WTC11 (cell line): ENCODE data around the gene RHOBTB1. TPM values are rescaled to one million over a fixed set of nuclear protein-coding genes. Genes with fewer than 3 reads are reported as not detected.

Experiments used
- ATAC-seq: fragments of 200-7000 bp; cut with Tn5 transposase; 2 replicates; pipeline ENCODE4 v1.10.0; 2021; ENCODE audit warnings: mild to moderate bottlenecking, moderate library complexity
- CTCF ChIA-PET: fragments of 300-600 bp; sonication (Branson Sonifier 250); formaldehyde crosslinking; loops from one replicate; lab custom pipeline; 2021; ENCODE audit warnings: antibody characterized with exemption; lab: Charles Lee
- POLR2A ChIA-PET: fragments of 350-600 bp; sonication (Branson Sonifier 250); formaldehyde crosslinking; loops from one replicate; lab custom pipeline; 2021; ENCODE audit warnings: antibody characterized with exemption; lab: Charles Lee
- DNase-seq: peaks from one replicate; pipeline ENCODE4 v3.0.0; 2021; ENCODE audit warnings: low spot score
- H3K27ac Mint-ChIP-seq: 2 replicates; pipeline ENCODE4 v1.8.0; 2021; ENCODE audit warnings: mixed read lengths
- H3K27me3 Mint-ChIP-seq: 2 replicates; pipeline ENCODE4 v1.8.0; 2021; ENCODE audit warnings: low read depth, mild to moderate bottlenecking, moderate library complexity, mixed read lengths
- H3K36me3 Mint-ChIP-seq: 2 replicates; pipeline ENCODE4 v1.8.0; 2021; ENCODE audit warnings: mixed read lengths
- H3K4me1 Mint-ChIP-seq: 2 replicates; pipeline ENCODE4 v1.8.0; 2022; ENCODE audit warnings: mixed read lengths
- H3K4me3 Mint-ChIP-seq: 2 replicates; pipeline ENCODE4 v1.8.0; 2021; ENCODE audit warnings: mild to moderate bottlenecking, moderate library complexity, mixed read lengths
- H3K9me3 Mint-ChIP-seq: 2 replicates; pipeline ENCODE4 v1.8.0; 2021; ENCODE audit warnings: mixed read lengths
- CREB1 ChIP-seq: sonication (generic); formaldehyde crosslinking; IDR thresholded peaks from 2 replicates; pipeline ENCODE4 v1.8.0; 2023; ENCODE audit warnings: mild to moderate bottlenecking, missing genetic modification reagents
- E2F4 ChIP-seq: sonication (generic); formaldehyde crosslinking; IDR thresholded peaks from 2 replicates; pipeline ENCODE4 v1.8.1; 2022; ENCODE audit warnings: low read depth, mild to moderate bottlenecking, moderate library complexity, missing genetic modification reagents, borderline replicate concordance
- EMX1 ChIP-seq: fragments of 250-450 bp; sonication (Bioruptor Pico); IDR thresholded peaks from 2 replicates; pipeline ENCODE4 v1.8.0; 2021; ENCODE audit warnings: mild to moderate bottlenecking
- FOXJ3 ChIP-seq: sonication (generic); formaldehyde crosslinking; IDR thresholded peaks from 2 replicates; pipeline ENCODE4 v1.9.0; 2021; ENCODE audit warnings: missing genetic modification reagents, mild to moderate bottlenecking, borderline replicate concordance
- FOXP1 ChIP-seq: sonication (generic); formaldehyde crosslinking; IDR thresholded peaks from 2 replicates; pipeline ENCODE4 v1.8.0; 2022; ENCODE audit warnings: missing genetic modification reagents, mild to moderate bottlenecking, moderate library complexity, borderline replicate concordance
- GRHL2 ChIP-seq: fragments of 250-450 bp; sonication (Bioruptor Pico); IDR thresholded peaks from 2 replicates; pipeline ENCODE4 v1.8.0; 2022; ENCODE audit warnings: mild to moderate bottlenecking, moderate library complexity; ENCODE audit not compliant: insufficient replicate concordance, severe bottlenecking
- GTF2I ChIP-seq: fragments of 250-450 bp; sonication (Bioruptor Pico); conservative IDR thresholded peaks from 2 replicates; pipeline ENCODE4 v1.4.0; 2021; ENCODE audit warnings: mild to moderate bottlenecking
- HMGA2 ChIP-seq: fragments of 250-450 bp; sonication (Bioruptor Pico); IDR thresholded peaks from 2 replicates; pipeline ENCODE4 v1.4.0; 2021; ENCODE audit warnings: mild to moderate bottlenecking, moderate library complexity
- JUN ChIP-seq: sonication (generic); formaldehyde crosslinking; IDR thresholded peaks from 2 replicates; pipeline ENCODE4 v1.8.0; 2023; ENCODE audit warnings: mild to moderate bottlenecking, missing genetic modification reagents
- KAT7 ChIP-seq: sonication (generic); formaldehyde crosslinking; IDR thresholded peaks from 2 replicates; pipeline ENCODE4 v1.8.1; 2023; ENCODE audit warnings: missing genetic modification reagents, mild to moderate bottlenecking, borderline replicate concordance
- NFYB ChIP-seq: sonication (generic); formaldehyde crosslinking; conservative IDR thresholded peaks from 2 replicates; pipeline ENCODE4 v1.8.0; 2022; ENCODE audit warnings: low read depth, missing genetic modification reagents
- NR2C2 ChIP-seq: sonication (generic); formaldehyde crosslinking; IDR thresholded peaks from 2 replicates; pipeline ENCODE4 v1.8.0; 2022; ENCODE audit warnings: mild to moderate bottlenecking, missing genetic modification reagents
- OVOL2 ChIP-seq: fragments of 250-450 bp; sonication (Bioruptor Pico); IDR thresholded peaks from 2 replicates; pipeline ENCODE4 v1.9.0; 2021; ENCODE audit warnings: mild to moderate bottlenecking, borderline replicate concordance
- PREB ChIP-seq: sonication (generic); formaldehyde crosslinking; IDR thresholded peaks from 2 replicates; pipeline ENCODE4 v1.8.1; 2022; ENCODE audit warnings: mild to moderate bottlenecking, missing genetic modification reagents, moderate library complexity, borderline replicate concordance
- SP1 ChIP-seq: sonication (generic); formaldehyde crosslinking; conservative IDR thresholded peaks from 2 replicates; pipeline ENCODE4 v1.8.1; 2022; ENCODE audit warnings: missing genetic modification reagents
- STAT6 ChIP-seq: sonication (generic); formaldehyde crosslinking; conservative IDR thresholded peaks from 2 replicates; pipeline ENCODE4 v1.8.1; 2023; ENCODE audit warnings: mild to moderate bottlenecking, low read depth, missing genetic modification reagents, moderate library complexity
- TEAD1 ChIP-seq: sonication (generic); formaldehyde crosslinking; IDR thresholded peaks from 2 replicates; pipeline ENCODE4 v1.8.0; 2022; ENCODE audit warnings: mild to moderate bottlenecking, missing genetic modification reagents
- USF1 ChIP-seq: sonication (generic); formaldehyde crosslinking; IDR thresholded peaks from 2 replicates; pipeline ENCODE4 v1.8.0; 2022; ENCODE audit warnings: mild to moderate bottlenecking, missing genetic modification reagents
- USF2 ChIP-seq: sonication (generic); formaldehyde crosslinking; IDR thresholded peaks from 2 replicates; pipeline ENCODE4 v1.8.1; 2023; ENCODE audit warnings: mild to moderate bottlenecking, missing genetic modification reagents, moderate library complexity
- ZBTB21 ChIP-seq: sonication (generic); formaldehyde crosslinking; IDR thresholded peaks from 2 replicates; pipeline ENCODE4 v1.8.1; 2023; ENCODE audit warnings: mild to moderate bottlenecking, missing genetic modification reagents, borderline replicate concordance
- ZNF232 ChIP-seq: sonication (generic); formaldehyde crosslinking; IDR thresholded peaks from 2 replicates; pipeline ENCODE4 v1.8.0; 2022; ENCODE audit warnings: mild to moderate bottlenecking, missing genetic modification reagents
- ZNF396 ChIP-seq: fragments of 250-450 bp; sonication (Bioruptor Pico); IDR thresholded peaks from 2 replicates; pipeline ENCODE4 v1.8.0; 2021; ENCODE audit warnings: mild to moderate bottlenecking, moderate library complexity, borderline replicate concordance
- ZNF416 ChIP-seq: fragments of 250-450 bp; sonication (Bioruptor Pico); IDR thresholded peaks from 2 replicates; pipeline ENCODE4 v1.9.0; 2021; ENCODE audit warnings: mild to moderate bottlenecking, inconsistent platforms
- ZNF671 ChIP-seq: fragments of 250-450 bp; sonication (Bioruptor Pico); IDR thresholded peaks from 2 replicates; pipeline ENCODE4 v1.8.0; 2021; ENCODE audit warnings: mild to moderate bottlenecking
- total RNA-seq: library from RNA; stranded (reverse); gene quantifications from 3 replicates; pipeline ENCODE4 v1.2.3, GENCODE V29; 2021
- TF ChIP-seq, protein P1 (sequence below): fragments of 250-450 bp; sonication (Bioruptor Pico); IDR thresholded peaks from 2 replicates; pipeline ENCODE4 v1.9.0; 2021; ENCODE audit warnings: mild to moderate bottlenecking
- TF ChIP-seq, protein P2 (sequence below): fragments of 250-450 bp; sonication (Bioruptor Pico); IDR thresholded peaks from 2 replicates; pipeline ENCODE4 v1.8.0; 2021; ENCODE audit warnings: mild to moderate bottlenecking

RHOBTB1 gene
- total RNA-seq, 1 experiment from 2014 or later: 6.9 TPM

DNA sequence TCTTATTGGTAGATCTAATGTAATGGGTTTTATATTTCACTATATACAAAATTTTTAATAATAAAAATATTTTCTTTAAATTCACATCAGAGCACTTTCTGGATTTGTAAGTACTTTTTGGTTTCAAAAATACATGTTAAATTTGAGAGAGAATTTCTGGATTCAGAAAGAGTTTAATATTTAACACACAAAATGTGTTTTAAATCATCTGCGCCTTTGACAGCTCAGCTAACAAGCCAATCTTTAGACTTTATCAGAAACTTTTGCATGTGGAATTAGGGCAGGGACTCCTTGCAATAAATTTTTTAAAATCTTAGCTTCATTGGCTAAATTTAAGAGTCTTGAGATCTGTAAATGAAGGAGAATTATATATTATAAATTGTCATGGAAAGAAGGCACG, 32.7 kb upstream of the RHOBTB1 start:
- POLR2A ChIA-PET: no interaction called here

DNA sequence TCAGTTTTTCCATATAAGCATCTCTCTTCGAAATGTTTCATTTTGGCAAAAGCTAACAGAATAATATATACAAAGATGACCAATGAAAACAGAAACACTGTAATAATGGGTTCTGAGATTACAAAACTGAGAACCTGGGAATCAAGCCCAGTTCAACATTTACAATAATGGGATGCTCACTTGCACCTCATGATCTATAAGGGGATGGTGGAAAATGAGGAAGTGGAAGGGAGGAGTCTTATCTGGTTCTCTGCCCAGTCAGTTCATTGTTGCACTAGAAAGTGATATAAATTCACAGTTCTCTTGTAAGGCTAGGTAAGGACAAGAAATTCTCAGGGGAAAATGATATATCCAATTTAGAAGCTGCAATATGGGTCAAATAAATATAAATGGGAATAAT, 31.7 kb upstream of the RHOBTB1 start:
- no peaks in the 10 kb centered on the region for H3K27me3 Mint-ChIP-seq
- peaks cover 5% of the 10 kb centered on the region for H3K4me1 Mint-ChIP-seq
- peaks cover 3% of the 10 kb centered on the region; the same call in 1 of the 2 replicates for H3K9me3 Mint-ChIP-seq
- ChIA-PET CTCF (no interaction called here), POLR2A (no interaction called here)
- H3K4me3 Mint-ChIP-seq: no peak overlapping the region
- DNase-seq (no peak), ATAC-seq (no peak)
- no peak overlapping the region for H3K27ac Mint-ChIP-seq
- H3K36me3 Mint-ChIP-seq: no peaks in the 10 kb centered on the region
- no peak for TF ChIP-seq NR2C2
- TF ChIP-seq USF1 (CRISPR knock-in tag): no peak
- no peak for TF ChIP-seq NFYB (CRISPR knock-in tag)
- no peak for TF ChIP-seq FOXP1
- no peak for TF ChIP-seq GTF2I (CRISPR knock-in tag)
- no peak for TF ChIP-seq EMX1 (CRISPR knock-in tag)
- TF ChIP-seq KAT7 (CRISPR knock-in tag): no peak
- TF ChIP-seq USF2 (CRISPR knock-in tag): no peak
- TF ChIP-seq ZBTB21: no peak
- no peak for TF ChIP-seq TEAD1 (CRISPR knock-in tag)
- no peak for TF ChIP-seq ZNF671
- no peak for TF ChIP-seq PREB (CRISPR knock-in tag)
- TF ChIP-seq ZNF232: no peak
- TF ChIP-seq HMGA2 (CRISPR knock-in tag): no peak
- TF ChIP-seq GRHL2 (CRISPR knock-in tag): no peak

More for the DNA sequence above, 32.7 kb upstream of the RHOBTB1 start:
- peaks cover 9% of the 10 kb centered on the region for H3K4me1 Mint-ChIP-seq
- TF ChIP-seq CREB1 (CRISPR knock-in tag) (no peak), TEAD1 (CRISPR knock-in tag) (no peak), FOXJ3 (no peak), JUN (no peak), SP1 (CRISPR knock-in tag) (no peak), STAT6 (no peak), OVOL2 (no peak), NFYB (CRISPR knock-in tag) (no peak), ZNF396 (CRISPR knock-in tag) (no peak), E2F4 (CRISPR knock-in tag) (no peak), FOXP1 (no peak), ZNF416 (CRISPR knock-in tag) (no peak)
- TF ChIP-seq, protein P1, sequence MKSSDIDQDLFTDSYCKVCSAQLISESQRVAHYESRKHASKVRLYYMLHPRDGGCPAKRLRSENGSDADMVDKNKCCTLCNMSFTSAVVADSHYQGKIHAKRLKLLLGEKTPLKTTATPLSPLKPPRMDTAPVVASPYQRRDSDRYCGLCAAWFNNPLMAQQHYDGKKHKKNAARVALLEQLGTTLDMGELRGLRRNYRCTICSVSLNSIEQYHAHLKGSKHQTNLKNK (CRISPR knock-in tag): no peak
- TF ChIP-seq, protein P2, sequence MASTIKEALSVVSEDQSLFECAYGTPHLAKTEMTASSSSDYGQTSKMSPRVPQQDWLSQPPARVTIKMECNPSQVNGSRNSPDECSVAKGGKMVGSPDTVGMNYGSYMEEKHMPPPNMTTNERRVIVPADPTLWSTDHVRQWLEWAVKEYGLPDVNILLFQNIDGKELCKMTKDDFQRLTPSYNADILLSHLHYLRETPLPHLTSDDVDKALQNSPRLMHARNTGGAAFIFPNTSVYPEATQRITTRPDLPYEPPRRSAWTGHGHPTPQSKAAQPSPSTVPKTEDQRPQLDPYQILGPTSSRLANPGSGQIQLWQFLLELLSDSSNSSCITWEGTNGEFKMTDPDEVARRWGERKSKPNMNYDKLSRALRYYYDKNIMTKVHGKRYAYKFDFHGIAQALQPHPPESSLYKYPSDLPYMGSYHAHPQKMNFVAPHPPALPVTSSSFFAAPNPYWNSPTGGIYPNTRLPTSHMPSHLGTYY (CRISPR knock-in tag): no peak
- CTCF ChIA-PET: no interaction called here
- ATAC-seq: no peak
- no peak for DNase-seq
- H3K27me3 Mint-ChIP-seq: no peaks in the 10 kb centered on the region
- H3K4me3 Mint-ChIP-seq: no peak overlapping the region
- peaks cover 3% of the 10 kb centered on the region; the same call in 1 of the 2 replicates for H3K9me3 Mint-ChIP-seq
- H3K36me3 Mint-ChIP-seq: no peaks in the 10 kb centered on the region
- H3K27ac Mint-ChIP-seq: no peak overlapping the region
